A673 (cell line): Measurements from ENCODE around the gene SERPINE1. TPM values are rescaled to one million over a fixed set of nuclear protein-coding genes. Genes with fewer than 3 reads are reported as not detected.

Experiments used
- BruUV-seq: library from RNA; stranded (reverse); fragments of 400-500 nt; replicated peaks from 2 replicates; lab custom pipeline; 2021; lab: Mats Ljungman, UMichigan
- CTCF ChIA-PET: fragments of 300-600 bp; sonication (Branson Sonifier 250); formaldehyde crosslinking; loops from one replicate; lab custom pipeline; 2022; ENCODE audit warnings: antibody characterized with exemption; lab: Charles Lee
- POLR2A ChIA-PET: fragments of 300-600 bp; sonication (Branson Sonifier 250); formaldehyde crosslinking; loops from one replicate; lab custom pipeline; 2022; ENCODE audit warnings: antibody characterized with exemption; ENCODE audit not compliant: low non-redundant PET; lab: Charles Lee
- DNase-seq: peaks from one replicate; pipeline ENCODE4 v3.0.0-alpha.2; 2015; ENCODE audit warnings: low spot score
- H3K27ac ChIP-seq: fragments of 200-600 bp; sonication (generic); 2 replicates; pipeline ENCODE4 v1.5.1; 2016; ENCODE audit warnings: mixed run types, low read depth, mild to moderate bottlenecking, mixed read lengths, antibody characterized with exemption, low read length; ENCODE audit not compliant: poor library complexity, severe bottlenecking
- H3K27me3 ChIP-seq: fragments of 200-600 bp; sonication (generic); replicated peaks from 2 replicates; pipeline ENCODE4 v1.6.1; 2017; ENCODE audit warnings: mixed run types, low read depth, mild to moderate bottlenecking, mixed read lengths, antibody characterized with exemption, low read length; ENCODE audit not compliant: insufficient read depth, poor library complexity
- H3K36me3 ChIP-seq: fragments of 200-600 bp; sonication (generic); 2 replicates; pipeline ENCODE4 v1.6.1; 2016; ENCODE audit warnings: mixed run types, mild to moderate bottlenecking, mixed read lengths, antibody characterized with exemption, low read length; ENCODE audit not compliant: insufficient read depth, poor library complexity, severe bottlenecking
- H3K4me1 ChIP-seq: fragments of 200-600 bp; sonication (generic); 2 replicates; pipeline ENCODE4 v1.6.1; 2017; ENCODE audit warnings: mixed run types, mild to moderate bottlenecking, mixed read lengths, antibody characterized with exemption, low read length; ENCODE audit not compliant: insufficient read depth, poor library complexity, severe bottlenecking
- H3K4me3 ChIP-seq: fragments of 200-600 bp; sonication (generic); 2 replicates; pipeline ENCODE4 v1.5.1; 2016; ENCODE audit warnings: low read depth, mixed run types, mild to moderate bottlenecking, mixed read lengths, low read length; ENCODE audit not compliant: poor library complexity, severe bottlenecking
- H3K9me3 ChIP-seq: fragments of 200-600 bp; sonication (generic); 2 replicates; pipeline ENCODE4 v1.6.1; 2016; ENCODE audit warnings: mixed run types, low read depth, mild to moderate bottlenecking, mixed read lengths, antibody characterized with exemption, low read length; ENCODE audit not compliant: poor library complexity, severe bottlenecking
- EZH2 ChIP-seq: fragments of 200-600 bp; sonication (generic); IDR thresholded peaks from 2 replicates; pipeline ENCODE4 v1.6.1; 2017; ENCODE audit warnings: borderline replicate concordance, low read depth, mild to moderate bottlenecking, mixed read lengths, antibody characterized with exemption, low read length; ENCODE audit not compliant: poor library complexity, severe bottlenecking
- intact Hi-C: fragments of 100-400 bp; cut with micrococcal nuclease; formaldehyde crosslinking; loops from one replicate; pipeline ENCODE4 v1.10.0; 2022; ENCODE audit not compliant: unreplicated experiment
- total RNA-seq: library from RNA; stranded (reverse); gene quantifications from 2 replicates; pipeline ENCODE4 v1.2.3, GENCODE V29; 2021
- TF ChIP-seq, protein P1 (sequence below): fragments of 300-800, 200-600 bp; sonication (generic); conservative IDR thresholded peaks from 2 replicates; pipeline ENCODE4 v1.5.1; 2017; ENCODE audit warnings: low read depth, mild to moderate bottlenecking, antibody characterized with exemption, low read length, moderate library complexity, mixed read lengths

The SERPINE1 gene
- total RNA-seq, 1 experiment from 2014 or later = 5.3 TPM

DNA sequence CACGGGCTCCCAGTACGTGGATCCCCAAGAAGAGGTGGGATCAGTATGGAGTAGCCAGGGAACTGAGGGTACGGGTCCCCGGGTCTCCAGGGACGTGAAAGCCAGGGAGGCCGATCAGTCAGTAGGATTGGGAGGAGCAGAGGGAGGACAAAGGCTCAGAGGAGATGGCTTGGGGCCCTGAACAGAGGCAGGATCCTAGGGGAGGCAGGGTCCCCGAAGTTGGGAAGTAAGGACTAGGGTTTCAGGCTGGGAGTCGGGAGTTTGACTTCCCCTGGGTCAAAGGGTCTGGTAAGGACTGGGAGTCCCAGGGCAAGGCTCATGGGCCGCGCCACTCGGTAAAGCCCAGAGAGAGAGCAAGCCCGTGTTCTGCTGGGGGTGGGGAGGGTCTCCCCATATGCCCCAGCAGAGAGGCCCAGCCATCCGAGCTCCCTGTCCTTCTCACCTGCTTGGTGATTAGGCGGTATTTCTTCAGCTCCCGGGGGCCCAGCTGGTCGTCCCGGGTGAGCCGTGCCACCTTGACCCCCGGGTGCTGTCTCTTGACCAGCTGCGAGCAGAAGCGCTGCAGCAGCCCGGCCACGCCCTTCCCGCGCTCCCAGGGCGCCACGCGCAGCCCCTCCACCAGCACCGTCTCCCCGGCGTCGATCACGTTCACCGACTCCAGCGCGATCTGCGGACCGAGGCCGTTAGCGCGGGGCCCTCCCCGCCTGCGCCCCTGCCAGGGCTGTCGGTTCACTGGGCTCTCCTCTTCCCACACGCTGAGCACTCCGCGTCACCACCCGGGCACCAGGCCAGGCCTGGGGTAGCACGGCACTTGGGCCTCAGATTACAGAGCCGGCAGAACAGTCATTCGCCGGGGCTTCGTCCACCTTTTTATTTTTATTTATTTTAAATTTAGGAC lies 46.2 kb downstream of the SERPINE1 start:
- Histone ChIP-seq H3K27me3 (peaks cover 59% of the 10 kb centered on the region), H3K27ac (no peak overlapping the region), H3K4me1 (peaks cover 39% of the 10 kb centered on the region), H3K9me3 (no peaks in the 10 kb centered on the region), H3K4me3 (peak overlapping the region; percentile 36), H3K36me3 (no peaks in the 10 kb centered on the region)
- TF ChIP-seq EZH2 = no peak
- TF ChIP-seq, protein P1, sequence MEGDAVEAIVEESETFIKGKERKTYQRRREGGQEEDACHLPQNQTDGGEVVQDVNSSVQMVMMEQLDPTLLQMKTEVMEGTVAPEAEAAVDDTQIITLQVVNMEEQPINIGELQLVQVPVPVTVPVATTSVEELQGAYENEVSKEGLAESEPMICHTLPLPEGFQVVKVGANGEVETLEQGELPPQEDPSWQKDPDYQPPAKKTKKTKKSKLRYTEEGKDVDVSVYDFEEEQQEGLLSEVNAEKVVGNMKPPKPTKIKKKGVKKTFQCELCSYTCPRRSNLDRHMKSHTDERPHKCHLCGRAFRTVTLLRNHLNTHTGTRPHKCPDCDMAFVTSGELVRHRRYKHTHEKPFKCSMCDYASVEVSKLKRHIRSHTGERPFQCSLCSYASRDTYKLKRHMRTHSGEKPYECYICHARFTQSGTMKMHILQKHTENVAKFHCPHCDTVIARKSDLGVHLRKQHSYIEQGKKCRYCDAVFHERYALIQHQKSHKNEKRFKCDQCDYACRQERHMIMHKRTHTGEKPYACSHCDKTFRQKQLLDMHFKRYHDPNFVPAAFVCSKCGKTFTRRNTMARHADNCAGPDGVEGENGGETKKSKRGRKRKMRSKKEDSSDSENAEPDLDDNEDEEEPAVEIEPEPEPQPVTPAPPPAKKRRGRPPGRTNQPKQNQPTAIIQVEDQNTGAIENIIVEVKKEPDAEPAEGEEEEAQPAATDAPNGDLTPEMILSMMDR = no peak
- CTCF ChIA-PET = interaction anchor here (0.9 to 1.1 kb wide), 2 partner anchors 19 to 29 kb away, joined by 5 to 10 read pairs; no protein-coding TSS in a partner anchor
- no TSS peak for BruUV-seq
- DNase-seq = peak; percentile 83
- intact Hi-C loops = loop anchor here (10.0 kb wide), 1 partner anchor 78 kb away; no protein-coding TSS in a partner anchor
- POLR2A ChIA-PET = no interaction called here

DNA sequence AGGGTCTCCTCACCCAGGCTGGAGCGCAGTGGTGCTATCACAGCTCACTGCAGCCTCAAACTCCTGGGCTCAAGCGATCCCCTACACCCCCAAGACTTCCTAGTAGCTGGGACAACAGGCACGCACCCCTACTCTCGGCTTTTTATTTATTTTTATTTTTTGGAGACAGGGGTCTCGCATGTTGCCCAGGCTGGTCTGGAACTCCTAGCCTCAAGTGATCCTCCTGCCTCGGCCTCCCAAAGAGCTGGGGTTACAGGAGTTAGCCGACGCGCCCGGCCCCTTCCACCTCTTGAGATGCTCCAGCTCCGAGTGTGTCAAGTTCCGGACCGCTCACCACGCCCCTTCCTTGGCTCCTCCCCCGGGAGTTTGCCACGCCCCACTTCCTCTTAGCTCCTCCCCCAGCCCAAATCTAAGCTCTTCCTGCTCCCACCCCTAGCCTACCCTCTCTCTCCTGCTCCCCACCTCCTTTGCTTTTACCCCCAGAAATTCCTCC lies 46.9 kb downstream of the SERPINE1 start:
- BruUV-seq = no TSS peak
- Histone ChIP-seq H3K4me3 (peak overlapping the region; percentile 36), H3K36me3 (no peaks in the 10 kb centered on the region), H3K27ac (no peak overlapping the region), H3K4me1 (peaks cover 39% of the 10 kb centered on the region), H3K9me3 (no peaks in the 10 kb centered on the region), H3K27me3 (peaks cover 58% of the 10 kb centered on the region)
- POLR2A ChIA-PET = no interaction called here
- DNase-seq = peak; percentile 84
- TF ChIP-seq EZH2 = no peak
- TF ChIP-seq, protein P1 = no peak
- CTCF ChIA-PET = interaction anchor here (0.9 to 1.1 kb wide), 2 partner anchors 19 to 30 kb away, joined by 5 to 10 read pairs; no protein-coding TSS in a partner anchor
- intact Hi-C loops = loop anchor here (10.0 kb wide), 1 partner anchor 79 kb away; no protein-coding TSS in a partner anchor

DNA sequence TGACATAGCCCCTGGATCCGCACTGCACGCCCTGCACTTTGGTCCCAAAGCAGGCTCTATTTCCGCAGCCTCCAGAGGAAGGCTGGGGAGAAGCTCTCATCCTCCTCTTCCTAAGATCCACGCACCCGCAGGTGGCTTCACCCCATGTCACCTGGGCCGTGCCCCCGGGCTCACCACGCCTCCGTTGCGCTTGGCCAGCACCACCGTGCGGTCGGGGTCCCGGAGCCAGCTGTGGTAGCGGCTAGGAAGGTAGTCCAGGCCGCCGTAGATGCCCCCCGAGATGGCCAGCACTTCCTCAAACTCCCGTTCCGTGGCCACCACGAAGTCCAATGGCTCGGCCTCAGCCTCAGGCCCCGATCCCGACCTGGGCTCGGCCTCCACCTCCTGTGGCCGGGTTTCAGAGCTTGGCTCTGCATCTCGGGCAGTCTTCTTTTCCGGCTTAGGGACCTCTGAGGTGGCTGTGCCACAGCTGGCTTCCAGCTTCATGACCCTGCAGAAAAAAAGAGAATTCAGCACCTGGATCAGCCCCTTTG lies 47.5 kb downstream of the SERPINE1 start:
- ChIA-PET POLR2A (no interaction called here), CTCF (interaction anchor here (0.9 to 1.1 kb wide), 2 partner anchors 18 to 30 kb away, joined by 5 to 10 read pairs; no protein-coding TSS in a partner anchor)
- TF ChIP-seq, protein P1 = no peak
- TF ChIP-seq EZH2 = no peak
- no peaks in the 10 kb centered on the region for H3K9me3 ChIP-seq
- H3K27me3 ChIP-seq = peaks cover 57% of the 10 kb centered on the region
- BruUV-seq = no TSS peak
- no peak overlapping the region for H3K27ac ChIP-seq
- no peak for DNase-seq
- peaks cover 35% of the 10 kb centered on the region for H3K4me1 ChIP-seq
- intact Hi-C loops = loop anchor here (10.0 kb wide), 1 partner anchor 80 kb away; no protein-coding TSS in a partner anchor
- H3K4me3 ChIP-seq = peak overlapping the region; percentile 36
- no peaks in the 10 kb centered on the region for H3K36me3 ChIP-seq
